ENCODE measurements around the gene OR2Y1. TPM values are rescaled to one million over a fixed set of nuclear protein-coding genes. Genes with fewer than 3 reads are reported as not detected.

OR2Y1 gene
- total and polyA plus RNA-seq, 2 of the 4 experiments (the other 2 are of a cell fraction), result not detected

DNA sequence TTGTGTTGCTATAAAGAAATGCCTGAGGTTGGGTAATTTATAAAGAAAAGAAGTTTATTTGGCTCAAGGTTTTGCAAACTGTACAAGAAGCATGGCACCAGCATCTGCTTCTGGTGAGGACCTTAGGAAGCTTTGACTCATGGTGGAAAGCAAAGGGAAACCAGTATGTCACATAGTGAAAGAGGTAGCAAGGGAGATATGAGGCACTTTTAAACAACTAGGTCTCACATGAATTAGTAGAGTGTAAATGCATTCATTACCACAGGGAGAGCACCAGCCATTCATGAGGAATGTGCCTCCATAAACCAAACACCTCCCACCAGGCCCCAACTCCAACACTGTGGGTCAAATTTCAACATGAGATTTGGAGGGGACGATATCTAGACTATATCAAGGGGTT, 40.8 kb downstream of the OR2Y1 start:
- ChIA-PET CTCF (interaction anchor here (0.6 kb wide), 1 partner anchor 17 kb away, joined by 7 read pairs; no protein-coding TSS in a partner anchor), POLR2A (ENCODE audit: unreplicated experiment) (interaction anchor here (0.7 kb wide), 1 partner anchor 19 kb away, joined by 8 read pairs; no protein-coding TSS in a partner anchor)
- no peak for DNase-seq
- Histone ChIP-seq H4K91ac (ENCODE audit: insufficient read depth, low read depth, low read length) (no peak overlapping the region), H3K9me3 (ENCODE audit: control insufficient read depth, insufficient read depth, low read length) (no peaks in the 10 kb centered on the region), H3K27me3 (ENCODE audit: control insufficient read depth, insufficient read depth, low read length) (no peaks in the 10 kb centered on the region), H3K14ac (replicated peaks; ENCODE audit: low read depth, low read length) (no peak overlapping the region), H4K8ac (ENCODE audit: low read depth in 2 of 2, low read length in 2 of 2) (no peak overlapping the region), H2AFZ (replicated peaks; ENCODE audit: low read length, poor library complexity) (no peak overlapping the region), H3K4me2 (ENCODE audit: low read depth, low read length) (no peak overlapping the region), H3K23ac (ENCODE audit: low read depth, low read length) (no peak overlapping the region), H4K20me1 (ENCODE audit: insufficient read depth, low read length) (no peaks in the 10 kb centered on the region), H2AK9ac (replicated peaks; ENCODE audit: low read depth, low read length, poor library complexity) (no peak overlapping the region), H2BK120ac (ENCODE audit: low read depth, low read length) (no peak overlapping the region), H3K18ac (ENCODE audit: low read depth, low read length) (no peak overlapping the region), H3K4me1 (ENCODE audit: control insufficient read depth, insufficient read depth, low read length) (no peaks in the 10 kb centered on the region), H3K79me1 (ENCODE audit: low read depth in 1 of 2, low read length in 2 of 2) (no peaks in the 10 kb centered on the region), H3K56ac (ENCODE audit: extremely low read depth, insufficient read depth, low read length) (no peak overlapping the region), H3K27ac (ENCODE audit: insufficient read depth, low read length) (no peak overlapping the region), H3K9ac (ENCODE audit: low read depth, low read length) (no peak overlapping the region), H2BK20ac (ENCODE audit: low read depth, low read length) (no peak overlapping the region), H3K9me1 (ENCODE audit: insufficient read depth, low read length) (no peaks in the 10 kb centered on the region), H3K36me3 (ENCODE audit: control insufficient read depth, insufficient read depth, low read length) (no peaks in the 10 kb centered on the region), H3K4me3 (ENCODE audit: insufficient read depth, low read depth, low read length) (no peak overlapping the region), H2BK15ac (ENCODE audit: low read depth, low read length) (no peak overlapping the region), H2BK5ac (ENCODE audit: low read depth, low read length, poor library complexity, severe bottlenecking) (no peak overlapping the region), H4K5ac (ENCODE audit: low read depth, low read length) (no peak overlapping the region), H3K4ac (ENCODE audit: low read depth, low read length) (no peak overlapping the region), H2AK5ac (ENCODE audit: low read depth, low read length) (no peak overlapping the region)
- ATAC-seq (ENCODE audit: low read depth), result no peak
- intact Hi-C loops (cut with micrococcal nuclease) (no loop called here), dilution Hi-C loops (cut with HindIII; ENCODE audit: low sequenced_read_pairs, unreplicated experiment) (no loop called here), in situ Hi-C loops (cut with MboI; ENCODE audit: low sequenced_read_pairs) (no loop called here)
- BruUV-seq (replicated peaks), result no TSS peak
- no peak for TF ChIP-seq MXI1 (IDR thresholded peaks at IDR 0.05; ENCODE audit: borderline replicate concordance, low read depth, low read length)
- TF ChIP-seq CEBPB (IDR thresholded peaks at IDR 0.05; ENCODE audit: low read depth, low read length), result no peak
- TF ChIP-seq, protein P1, sequence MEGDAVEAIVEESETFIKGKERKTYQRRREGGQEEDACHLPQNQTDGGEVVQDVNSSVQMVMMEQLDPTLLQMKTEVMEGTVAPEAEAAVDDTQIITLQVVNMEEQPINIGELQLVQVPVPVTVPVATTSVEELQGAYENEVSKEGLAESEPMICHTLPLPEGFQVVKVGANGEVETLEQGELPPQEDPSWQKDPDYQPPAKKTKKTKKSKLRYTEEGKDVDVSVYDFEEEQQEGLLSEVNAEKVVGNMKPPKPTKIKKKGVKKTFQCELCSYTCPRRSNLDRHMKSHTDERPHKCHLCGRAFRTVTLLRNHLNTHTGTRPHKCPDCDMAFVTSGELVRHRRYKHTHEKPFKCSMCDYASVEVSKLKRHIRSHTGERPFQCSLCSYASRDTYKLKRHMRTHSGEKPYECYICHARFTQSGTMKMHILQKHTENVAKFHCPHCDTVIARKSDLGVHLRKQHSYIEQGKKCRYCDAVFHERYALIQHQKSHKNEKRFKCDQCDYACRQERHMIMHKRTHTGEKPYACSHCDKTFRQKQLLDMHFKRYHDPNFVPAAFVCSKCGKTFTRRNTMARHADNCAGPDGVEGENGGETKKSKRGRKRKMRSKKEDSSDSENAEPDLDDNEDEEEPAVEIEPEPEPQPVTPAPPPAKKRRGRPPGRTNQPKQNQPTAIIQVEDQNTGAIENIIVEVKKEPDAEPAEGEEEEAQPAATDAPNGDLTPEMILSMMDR (conservative IDR thresholded peaks at IDR 0.05; ENCODE audit: low read depth, low read length), result no peak
- WGBS, 2 experiments (ENCODE audit: extremely low coverage in 2 of 2, insufficient read length in 1 of 2), result no CpG with 5 or more reads among the region's 1 CpG
